Measurements from ENCODE around the gene IRS2. TPM values are rescaled to one million over a fixed set of nuclear protein-coding genes. Genes with fewer than 3 reads are reported as not detected.

Gene IRS2
- total and polyA plus RNA-seq, 2 donors (not counting 3 experiments of a cell fraction or from before 2014, with no cell fraction given): 1.6 to 4.4 TPM

DNA sequence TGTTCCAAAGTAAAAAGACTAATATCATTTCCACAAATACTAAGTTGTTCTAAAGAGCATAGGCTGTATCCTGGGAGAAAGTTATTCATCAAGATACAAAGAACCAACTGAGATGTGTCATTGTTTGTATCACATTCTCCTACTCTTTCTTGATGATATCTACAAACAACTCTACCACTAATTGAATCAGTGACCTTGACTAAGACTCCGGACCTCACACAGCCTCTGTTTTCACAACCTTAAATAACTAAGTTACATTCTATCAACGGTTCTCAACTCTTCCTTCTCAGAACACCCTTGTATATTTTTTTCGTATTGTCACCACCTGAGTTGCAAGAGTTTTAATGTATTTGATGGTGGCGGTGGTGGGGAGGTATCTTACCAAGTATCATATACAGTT lies 12.6 kb downstream of the IRS2 start:
- Histone ChIP-seq H3K36me3 (ENCODE audit: control insufficient read depth in 2 of 2, extremely low read depth in 1 of 2, insufficient read depth in 2 of 2, low read length in 2 of 2) (peaks cover 0 to 1% of the 10 kb centered on the region in 2 experiments), H3K4me2 (ENCODE audit: insufficient read depth, low read length) (no peak overlapping the region), H3K9me1 (replicated peaks; ENCODE audit: control insufficient read depth, extremely low read depth, insufficient read depth, low read length) (no peaks in the 10 kb centered on the region), H2AFZ (ENCODE audit: low read depth, low read length) (no peak overlapping the region), H3K9ac (replicated peaks; ENCODE audit: extremely low read depth, insufficient read depth, low read length) (no peak overlapping the region), H3K27me3 (ENCODE audit: control insufficient read depth in 2 of 2, insufficient read depth in 2 of 2, low read length in 2 of 2) (no peaks in the 10 kb centered on the region), H3K79me2 (ENCODE audit: control insufficient read depth, insufficient read depth, low read length) (peaks cover 4% of the 10 kb centered on the region), H3K27ac (ENCODE audit: insufficient read depth, low read depth, low read length) (no peak overlapping the region), H3K4me3 (replicated peaks in 1 of 3; ENCODE audit: insufficient read depth in 1 of 3, low read depth in 1 of 3, low read length in 3 of 3) (no peak overlapping the region), H4K20me1 (replicated peaks; ENCODE audit: control insufficient read depth, extremely low read depth, insufficient read depth, low read length) (no peaks in the 10 kb centered on the region), H3K9me3 (replicated peaks; ENCODE audit: control insufficient read depth, insufficient read depth, low read length) (no peaks in the 10 kb centered on the region), H3K4me1 (ENCODE audit: control insufficient read depth, extremely low read depth, insufficient read depth, low read length) (peaks cover 6% of the 10 kb centered on the region)
- intact Hi-C loops (cut with micrococcal nuclease): no loop called here
- no TSS peak for BruUV-seq (replicated peaks)
- dilution Hi-C loops (cut with MboI; ENCODE audit: extremely low pct_ligation_motif_present, low sequenced_read_pairs): no loop called here
- TF ChIP-seq MYC (IDR thresholded peaks at IDR 0.05; ENCODE audit: low read depth, low read length) (no peak), JUN (IDR thresholded peaks at IDR 0.05; ENCODE audit: borderline replicate concordance, insufficient read depth, insufficient read length, low read depth) (no peak), POLR2AphosphoS5 (IDR thresholded peaks at IDR 0.05; ENCODE audit: insufficient read depth, low read depth, low read length) (no peak), GATA2 (IDR thresholded peaks at IDR 0.05; ENCODE audit: insufficient read depth, insufficient read length, low read depth, low read length) (no peak), POLR2A (IDR thresholded peaks at IDR 0.05; ENCODE audit: low read depth, low read length) (no peak)
- TF ChIP-seq, protein P1, sequence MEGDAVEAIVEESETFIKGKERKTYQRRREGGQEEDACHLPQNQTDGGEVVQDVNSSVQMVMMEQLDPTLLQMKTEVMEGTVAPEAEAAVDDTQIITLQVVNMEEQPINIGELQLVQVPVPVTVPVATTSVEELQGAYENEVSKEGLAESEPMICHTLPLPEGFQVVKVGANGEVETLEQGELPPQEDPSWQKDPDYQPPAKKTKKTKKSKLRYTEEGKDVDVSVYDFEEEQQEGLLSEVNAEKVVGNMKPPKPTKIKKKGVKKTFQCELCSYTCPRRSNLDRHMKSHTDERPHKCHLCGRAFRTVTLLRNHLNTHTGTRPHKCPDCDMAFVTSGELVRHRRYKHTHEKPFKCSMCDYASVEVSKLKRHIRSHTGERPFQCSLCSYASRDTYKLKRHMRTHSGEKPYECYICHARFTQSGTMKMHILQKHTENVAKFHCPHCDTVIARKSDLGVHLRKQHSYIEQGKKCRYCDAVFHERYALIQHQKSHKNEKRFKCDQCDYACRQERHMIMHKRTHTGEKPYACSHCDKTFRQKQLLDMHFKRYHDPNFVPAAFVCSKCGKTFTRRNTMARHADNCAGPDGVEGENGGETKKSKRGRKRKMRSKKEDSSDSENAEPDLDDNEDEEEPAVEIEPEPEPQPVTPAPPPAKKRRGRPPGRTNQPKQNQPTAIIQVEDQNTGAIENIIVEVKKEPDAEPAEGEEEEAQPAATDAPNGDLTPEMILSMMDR (IDR thresholded peaks at IDR 0.05; ENCODE audit: extremely low read depth in 1 of 2, insufficient read depth in 1 of 2, low read depth in 1 of 2, low read length in 2 of 2): no peak
- TF ChIP-seq, protein P2, sequence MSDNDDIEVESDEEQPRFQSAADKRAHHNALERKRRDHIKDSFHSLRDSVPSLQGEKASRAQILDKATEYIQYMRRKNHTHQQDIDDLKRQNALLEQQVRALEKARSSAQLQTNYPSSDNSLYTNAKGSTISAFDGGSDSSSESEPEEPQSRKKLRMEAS (IDR thresholded peaks at IDR 0.05; ENCODE audit: insufficient read depth, insufficient read length): no peak
- no peak for DNase-seq (ENCODE audit: low read depth, low spot score)
- no peak for FAIRE-seq
- POLR2A ChIA-PET: no interaction called here
- CTCF ChIA-PET: no interaction called here
